ENCODE results near the gene SH3PXD2B.
"Not testable (repeated sequence)": the region's sequence is repeated elsewhere in the genome, so short reads cannot be mapped to it uniquely, and the experiment has no call there.

SH3PXD2B gene

DNA sequence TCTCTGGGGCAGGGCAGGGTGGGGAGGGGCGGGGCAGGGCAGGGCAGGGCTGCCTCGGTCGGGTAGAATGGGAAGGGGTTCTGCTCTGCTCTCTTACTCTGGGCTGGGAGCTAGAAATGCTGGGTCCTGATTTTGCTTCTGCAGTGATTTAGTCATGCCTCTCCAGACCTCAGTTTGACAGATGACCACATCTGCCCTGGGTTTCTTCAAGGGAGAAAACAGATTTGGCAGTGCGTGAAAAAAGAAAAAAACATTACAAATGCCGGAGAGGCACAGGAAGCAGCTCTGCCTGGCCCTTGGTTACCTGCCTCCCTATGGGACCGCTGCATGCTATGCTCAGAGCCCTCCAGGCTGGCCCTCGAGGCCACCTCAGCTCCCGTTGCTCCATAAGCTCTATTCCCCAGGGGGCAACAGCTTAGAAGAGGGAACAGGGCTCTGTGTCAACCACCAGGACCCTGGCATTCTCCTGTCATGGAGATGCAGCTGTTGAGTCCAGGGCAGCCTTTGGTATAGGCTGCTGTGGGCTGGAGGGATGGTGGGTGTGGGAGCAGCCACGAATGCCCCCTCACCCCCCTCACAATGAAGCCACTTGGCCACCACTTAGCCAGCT, 117.5 kb downstream of the SH3PXD2B start:
- no peak for DNase-seq (ENCODE audit: low read depth in 3 of 3)

DNA sequence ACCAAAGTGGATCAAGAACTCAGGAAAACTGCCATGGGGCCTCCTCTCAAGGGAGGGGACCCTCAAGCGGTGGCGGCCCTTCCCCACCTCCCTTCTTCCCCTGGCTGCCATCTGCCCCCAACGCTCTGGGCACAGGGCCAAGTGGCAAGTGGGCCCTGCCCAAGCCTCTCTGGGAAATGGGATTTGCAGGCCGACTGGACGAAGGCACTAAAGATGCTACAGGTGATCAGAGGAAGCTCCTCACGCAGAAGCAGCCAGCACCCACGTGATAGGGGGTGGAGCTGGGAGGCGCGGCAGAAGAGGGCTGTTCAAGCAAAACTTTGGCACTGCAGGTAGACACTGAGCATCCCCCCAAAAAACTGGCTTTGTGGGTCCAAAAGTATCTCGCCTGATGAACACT, 118.1 kb downstream of the SH3PXD2B start:
- no peak for DNase-seq (ENCODE audit: low read depth in 3 of 3)

DNA sequence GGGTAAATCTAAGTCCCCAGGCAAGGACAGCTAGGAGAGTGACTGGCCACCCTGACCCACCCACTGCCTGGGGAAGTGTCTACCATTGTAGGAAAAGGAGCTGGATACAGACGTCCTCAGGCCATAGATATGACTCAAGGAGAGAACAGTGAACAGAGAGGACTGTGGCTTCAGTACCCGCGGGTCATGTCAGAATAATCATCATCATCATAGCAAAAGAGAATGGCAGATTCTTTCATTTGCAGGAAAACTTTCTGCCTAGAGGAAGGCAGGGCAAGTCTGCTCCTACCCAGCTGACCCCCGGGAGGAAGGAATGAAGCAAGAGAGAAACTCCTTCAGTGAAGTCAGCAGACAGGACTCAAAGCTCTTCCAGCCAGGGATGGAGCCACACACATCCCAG, 118.6 kb downstream of the SH3PXD2B start:
- no peak for DNase-seq (ENCODE audit: low read depth in 3 of 3)

DNA sequence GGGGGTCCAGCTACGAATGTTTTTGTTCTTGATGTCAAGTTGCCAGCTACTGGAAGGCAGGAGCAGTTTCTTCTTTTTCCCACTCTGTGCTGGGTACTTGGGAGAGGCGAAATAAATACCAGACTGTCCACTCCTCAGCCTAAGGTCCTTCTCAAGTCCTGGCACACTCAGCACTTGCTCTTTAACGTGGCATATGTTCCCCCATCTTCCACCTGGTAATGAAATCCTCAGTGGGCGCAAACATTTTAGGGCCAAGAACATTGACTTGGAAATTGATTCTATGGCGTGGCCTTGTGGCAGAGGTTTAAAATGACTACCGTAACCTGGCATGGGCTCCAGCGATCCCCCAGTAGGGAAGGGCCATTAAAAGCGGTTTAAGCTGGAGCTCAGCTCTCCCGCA, 119.7 kb downstream of the SH3PXD2B start:
- no peak for DNase-seq (ENCODE audit: low read depth in 3 of 3)

DNA sequence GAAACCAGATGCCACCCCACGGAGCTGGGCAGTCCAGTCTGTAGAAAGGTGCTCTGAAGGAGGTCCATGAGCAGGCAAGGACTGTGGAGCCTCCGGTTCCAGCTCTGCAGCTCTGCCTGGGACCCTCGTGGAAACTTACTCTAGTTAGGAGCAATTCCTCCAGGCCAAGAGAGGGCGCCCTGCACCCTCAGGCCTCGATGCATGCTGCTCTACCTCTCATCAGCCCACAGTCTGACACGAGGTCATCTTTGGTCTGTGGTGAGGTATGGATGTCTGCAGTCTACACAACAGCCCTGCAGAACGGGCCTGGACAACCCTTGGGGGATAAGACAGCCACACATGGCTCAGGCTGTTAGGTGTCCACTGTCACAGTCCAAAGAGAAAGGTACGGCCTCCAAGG, 120.1 kb downstream of the SH3PXD2B start:
- no peak for DNase-seq (ENCODE audit: low read depth in 3 of 3)

DNA sequence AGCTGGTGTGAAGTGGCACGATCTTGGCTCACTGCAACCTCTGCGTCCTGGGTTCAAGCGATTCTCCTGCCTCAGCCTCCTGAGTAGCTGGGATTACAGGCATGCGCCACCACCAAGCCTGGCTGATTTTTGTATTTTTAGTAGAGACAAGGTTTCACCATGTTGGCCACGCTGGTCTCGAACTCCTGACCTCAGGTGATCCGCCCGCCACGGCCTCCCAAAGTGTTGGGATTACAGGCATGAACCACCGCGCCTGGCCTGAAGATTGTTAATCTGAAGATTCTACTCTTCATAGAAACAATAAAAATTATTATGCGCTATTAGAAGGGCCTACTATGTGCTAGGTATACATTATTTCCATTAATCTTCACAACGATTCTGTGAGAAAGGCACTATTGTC, 127.4 kb downstream of the SH3PXD2B start:
- DNase-seq (ENCODE audit: low read depth in 3 of 3): not testable (repeated sequence)

DNA sequence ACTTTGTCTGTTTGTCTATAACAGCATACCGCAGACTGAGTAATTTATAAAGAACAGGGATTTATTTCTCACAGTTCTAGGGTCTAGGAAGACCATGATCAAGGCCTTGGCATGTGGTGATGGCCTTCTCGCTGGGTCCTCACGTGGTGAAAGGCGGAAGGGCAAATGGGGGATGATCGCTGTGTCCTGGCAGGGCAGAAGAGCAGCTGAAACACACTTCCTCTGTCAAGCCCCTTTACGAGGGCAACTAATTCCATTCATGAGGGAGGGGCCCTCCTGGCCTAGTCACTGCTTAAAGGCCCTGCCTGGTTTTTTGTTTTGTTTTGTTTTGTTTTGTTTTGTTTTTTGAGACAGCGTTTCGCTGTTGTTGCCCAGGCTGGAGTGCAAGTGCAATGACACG, 128.9 kb downstream of the SH3PXD2B start:
- no peak for DNase-seq (ENCODE audit: low read depth in 3 of 3)

DNA sequence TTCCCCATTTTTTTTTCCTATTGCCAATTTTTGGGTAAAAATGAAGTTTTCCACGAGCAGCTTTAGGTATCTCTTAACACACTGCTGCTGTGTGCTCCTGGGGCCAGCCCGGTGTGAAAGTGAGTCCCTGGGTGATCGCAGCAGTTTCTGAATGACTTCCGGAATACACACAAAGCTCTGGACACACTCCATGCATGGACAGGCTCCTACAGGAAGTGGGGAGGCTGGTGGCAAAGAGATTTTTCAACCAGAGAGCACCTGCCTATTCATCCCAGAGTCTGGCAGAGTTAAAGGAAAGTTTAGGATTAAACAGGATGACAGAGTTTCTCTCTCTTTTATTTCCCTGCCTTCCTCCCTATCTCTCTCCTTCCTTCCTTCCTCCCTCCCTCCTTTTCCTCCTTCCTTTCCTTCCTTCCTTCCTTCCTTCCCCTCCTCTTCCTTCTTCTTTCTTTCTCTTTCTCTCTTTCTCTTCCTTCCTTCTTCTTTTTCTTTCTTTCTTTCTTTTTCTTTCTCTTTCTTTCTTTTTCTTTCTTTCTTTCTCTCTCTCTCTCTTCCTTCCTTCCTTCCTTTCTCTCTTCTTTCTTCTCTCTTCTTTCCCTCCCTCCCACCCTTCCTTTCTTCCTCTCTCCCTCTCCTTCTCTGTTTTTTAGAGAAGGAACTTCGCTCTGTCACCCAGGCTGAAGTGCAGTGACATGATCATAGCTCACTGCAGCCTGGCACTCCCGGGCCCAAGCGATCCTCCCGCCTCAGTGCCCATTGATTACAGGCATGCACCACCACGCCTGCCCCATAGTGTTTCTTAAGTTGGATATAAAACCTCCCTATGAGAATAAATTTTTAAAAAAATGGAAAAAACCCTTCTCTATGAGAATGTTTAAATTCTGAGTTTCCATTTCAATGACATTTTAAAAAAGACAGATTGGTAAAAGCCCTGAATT, 132.0 kb downstream of the SH3PXD2B start:
- no peak for DNase-seq (ENCODE audit: low read depth in 3 of 3)

DNA sequence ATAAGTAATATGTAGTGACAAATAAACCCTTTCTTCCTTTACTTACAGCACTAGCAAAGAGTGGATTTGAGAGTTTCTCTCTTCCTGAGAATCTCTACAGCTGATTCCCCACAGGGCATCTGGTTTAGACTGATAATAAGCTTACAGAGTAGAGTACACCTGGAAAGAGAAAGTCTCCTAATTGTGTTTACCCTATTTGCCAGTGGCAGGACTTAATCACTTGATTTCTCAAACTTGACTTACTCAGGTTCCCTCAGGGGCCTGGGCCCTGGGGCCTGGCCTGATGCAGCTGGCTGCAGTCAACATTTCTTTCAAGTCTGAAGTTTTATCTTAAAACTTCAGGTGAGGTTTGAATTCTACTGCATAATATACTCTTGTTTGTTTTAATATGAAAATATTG, 132.7 kb downstream of the SH3PXD2B start:
- no peak for DNase-seq (ENCODE audit: low read depth in 3 of 3)

DNA sequence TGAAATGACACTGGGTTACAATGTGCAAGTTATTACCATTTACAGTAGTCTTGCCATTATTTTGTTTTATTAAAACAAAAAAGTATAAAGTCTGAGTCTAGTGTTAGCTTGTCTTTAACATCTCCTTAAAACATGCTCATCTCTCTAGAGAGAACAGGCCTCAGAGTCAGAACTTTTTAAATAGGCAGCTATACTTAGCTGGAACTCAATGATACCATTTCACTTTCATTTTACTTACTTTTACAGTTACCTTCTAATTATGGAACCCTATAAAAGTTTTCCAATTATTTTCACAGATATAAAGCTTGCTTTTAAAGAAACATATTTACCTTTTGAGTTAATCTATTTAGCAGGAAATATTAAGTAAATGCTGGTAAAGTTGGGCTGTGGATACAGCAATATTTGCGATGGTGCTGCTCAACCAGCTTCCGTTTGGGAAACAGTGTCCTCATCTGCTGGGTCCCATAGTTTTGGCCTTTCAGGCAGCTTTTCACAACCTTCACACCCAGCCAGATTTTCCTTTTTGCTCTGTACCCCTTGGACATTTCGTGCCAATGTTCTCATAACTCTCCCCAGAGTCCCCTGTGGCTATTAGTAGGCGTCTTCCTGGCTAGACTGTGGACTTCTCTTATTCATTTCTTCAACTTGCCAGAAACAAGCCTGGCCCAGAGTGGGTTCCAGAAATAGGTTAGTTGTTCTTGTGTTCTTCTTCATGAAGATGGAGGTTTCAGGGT, 134.4 kb downstream of the SH3PXD2B start:
- no peak for DNase-seq (ENCODE audit: low read depth in 3 of 3)

DNA sequence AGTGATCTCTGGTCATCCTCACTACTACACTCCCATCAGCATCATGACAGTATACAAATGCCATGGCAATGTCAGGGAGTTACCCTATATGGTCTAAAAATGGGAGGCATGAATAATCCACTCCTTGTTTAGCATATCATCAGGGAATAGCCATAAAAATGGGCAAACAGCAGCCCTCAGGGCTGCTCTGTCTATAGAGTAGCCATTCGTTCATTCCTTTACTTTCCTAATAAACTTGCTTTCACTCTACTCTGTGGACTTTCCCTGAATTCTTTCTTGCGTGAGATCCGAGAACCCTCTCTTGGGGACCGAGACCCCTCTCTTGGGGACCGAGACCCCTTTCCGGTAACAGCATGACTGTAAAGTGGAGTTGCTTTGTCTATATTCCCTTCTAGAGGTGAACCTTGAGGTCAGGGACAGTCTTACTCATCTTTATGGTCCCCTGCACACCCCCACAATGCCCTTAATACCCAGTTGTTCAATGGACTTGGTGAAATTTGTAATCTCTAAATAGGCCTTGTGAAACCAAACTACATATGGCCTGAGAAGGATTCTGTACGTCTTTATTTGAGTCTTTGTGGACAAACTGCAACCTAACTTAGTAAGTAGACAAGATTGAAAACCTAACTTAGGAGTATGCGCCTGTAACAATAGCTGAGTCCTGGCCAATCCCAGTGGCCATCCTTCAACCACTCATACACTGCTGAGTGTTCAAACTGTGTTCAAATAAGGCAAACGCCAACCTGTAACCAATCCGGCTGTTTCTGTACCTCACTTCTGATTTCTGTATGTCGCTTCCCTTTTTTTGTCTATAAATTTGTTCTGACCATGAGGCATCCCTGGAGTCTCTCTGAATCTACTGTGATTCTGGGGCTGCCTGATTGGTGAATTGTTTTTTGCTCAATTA, 138.5 kb downstream of the SH3PXD2B start:
- DNase-seq (ENCODE audit: low read depth in 3 of 3): no peak

DNA sequence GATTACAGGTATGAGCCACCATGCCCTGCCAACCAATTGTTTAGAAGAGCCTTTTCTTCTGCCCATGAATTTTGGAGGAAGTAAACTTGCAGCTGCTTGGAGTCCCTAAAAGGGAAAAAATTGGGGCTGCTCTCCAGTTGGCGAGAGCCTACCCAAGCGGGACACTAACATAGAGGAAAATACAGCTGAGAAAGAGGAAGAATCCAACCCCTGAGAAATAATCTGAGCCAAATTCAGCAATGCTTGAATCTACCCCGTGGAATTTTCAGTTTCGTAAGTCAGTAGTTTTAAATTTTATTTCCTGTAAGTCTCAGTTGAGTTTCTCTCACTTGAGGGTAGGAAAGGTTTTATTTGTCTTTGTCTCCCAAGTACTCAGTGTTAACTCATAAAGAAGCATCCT, 140.4 kb downstream of the SH3PXD2B start:
- no peak for DNase-seq (ENCODE audit: low read depth in 3 of 3)

DNA sequence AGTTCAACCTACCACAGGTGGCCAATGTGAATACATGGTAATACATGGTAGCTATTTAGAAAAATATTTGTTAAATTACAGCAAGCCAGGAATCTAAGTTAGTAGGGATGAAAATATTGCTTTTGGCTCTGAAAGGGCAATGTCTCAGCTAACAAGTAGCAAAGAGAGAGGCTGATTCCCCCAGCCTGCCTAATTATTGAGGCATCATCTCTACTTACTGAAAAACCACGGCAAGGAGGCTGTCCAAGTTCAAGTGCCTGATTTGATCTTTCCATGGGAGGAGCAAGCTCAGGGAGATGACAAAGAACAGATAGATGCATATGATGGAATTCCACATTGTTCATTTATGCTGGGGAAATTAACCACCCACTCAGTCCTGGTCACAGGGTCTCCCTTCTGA, 142.0 kb downstream of the SH3PXD2B start:
- DNase-seq (ENCODE audit: low read depth in 3 of 3): no peak

DNA sequence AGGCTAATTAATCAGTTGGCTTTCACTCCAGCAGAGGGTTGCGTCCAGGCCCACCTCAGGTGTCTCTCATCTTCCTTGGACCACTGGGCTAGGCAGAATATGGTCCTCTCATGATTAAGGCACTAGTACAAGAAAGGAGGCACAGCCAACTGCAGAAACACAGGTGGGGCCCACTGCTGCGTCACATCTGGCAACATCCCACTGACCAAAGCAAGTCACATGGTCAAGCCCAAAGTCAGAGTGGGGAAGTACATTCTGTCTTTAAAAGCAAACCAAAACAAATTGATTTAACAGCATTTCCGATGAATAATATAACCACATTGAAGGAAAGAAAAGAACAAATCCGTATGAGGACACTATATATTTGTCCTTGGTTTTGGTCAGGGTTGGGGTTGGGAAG, 142.7 kb downstream of the SH3PXD2B start:
- no peak for DNase-seq (ENCODE audit: low read depth in 3 of 3)

DNA sequence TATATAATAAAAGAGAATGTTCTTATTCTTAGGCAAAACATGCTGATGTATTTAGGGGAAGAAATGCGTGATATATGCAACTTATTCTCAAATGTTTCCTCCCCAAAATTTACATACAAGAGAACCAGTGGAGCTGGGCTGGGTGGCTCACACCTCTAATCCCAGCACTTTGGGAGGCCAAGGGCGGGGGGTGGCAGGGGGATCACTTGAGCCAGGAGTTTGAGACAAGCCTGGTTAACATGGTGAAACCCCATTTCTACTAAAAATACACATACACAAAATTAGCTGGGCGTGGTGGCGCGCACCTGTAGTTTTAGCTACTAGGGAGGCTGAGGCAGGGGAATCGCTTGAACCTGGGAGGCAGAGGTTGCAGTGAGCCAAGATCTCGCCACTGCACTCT, 143.3 kb downstream of the SH3PXD2B start:
- no peak for DNase-seq (ENCODE audit: low read depth in 3 of 3)

DNA sequence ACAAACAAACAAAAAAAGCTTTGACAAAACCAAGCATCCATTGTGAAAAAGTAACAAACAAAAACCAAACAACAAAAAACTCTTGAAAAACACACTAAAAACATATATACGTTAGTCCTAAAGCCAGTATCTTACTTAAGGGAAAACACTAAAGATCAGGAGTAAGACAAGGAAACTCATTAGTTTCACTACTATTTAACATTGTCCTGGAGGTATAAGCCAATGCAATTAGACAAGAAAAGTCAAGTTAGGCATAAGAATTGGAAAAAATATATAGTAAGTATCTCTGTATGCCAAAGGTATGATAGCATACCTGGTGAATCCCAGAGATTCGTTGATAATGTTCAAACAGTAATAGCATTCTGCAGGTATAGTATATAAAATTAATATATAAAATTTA, 148.9 kb downstream of the SH3PXD2B start:
- DNase-seq (ENCODE audit: low read depth in 3 of 3): no peak

DNA sequence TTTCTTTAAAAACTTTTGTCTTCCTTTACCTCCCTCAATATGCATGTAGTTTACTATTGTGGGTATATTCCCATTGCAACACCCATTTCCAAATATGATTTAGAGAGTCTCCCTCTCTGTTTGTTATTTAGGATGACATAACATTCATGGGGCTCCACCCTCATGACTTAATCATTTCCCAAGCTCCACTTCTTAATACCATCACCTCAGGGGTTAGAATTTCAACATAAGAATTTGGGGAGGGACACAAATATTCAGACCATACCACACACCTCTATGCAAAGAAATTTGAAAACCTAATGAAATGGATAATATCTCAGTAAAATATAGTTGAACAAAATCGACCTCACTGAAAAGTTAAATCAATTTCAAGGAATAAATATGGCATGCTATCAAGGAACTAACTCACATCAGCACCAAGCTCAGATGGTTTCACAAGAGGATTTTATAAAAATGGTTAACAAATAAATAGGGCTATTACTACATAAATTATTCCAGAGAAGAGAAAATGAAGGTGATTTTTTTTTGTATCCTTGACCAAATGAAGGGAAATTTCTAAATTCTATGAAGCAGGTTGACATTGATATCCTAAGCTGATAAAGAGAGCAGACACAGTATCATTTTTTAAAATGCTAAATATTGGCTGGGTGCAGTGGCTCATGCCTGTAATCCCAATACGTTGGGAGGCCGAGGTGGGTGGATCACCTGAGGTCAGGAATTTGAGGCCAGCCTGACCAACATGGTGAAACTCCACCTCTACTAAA, 150.6 kb downstream of the SH3PXD2B start:
- no peak for DNase-seq (ENCODE audit: low read depth in 3 of 3)

DNA sequence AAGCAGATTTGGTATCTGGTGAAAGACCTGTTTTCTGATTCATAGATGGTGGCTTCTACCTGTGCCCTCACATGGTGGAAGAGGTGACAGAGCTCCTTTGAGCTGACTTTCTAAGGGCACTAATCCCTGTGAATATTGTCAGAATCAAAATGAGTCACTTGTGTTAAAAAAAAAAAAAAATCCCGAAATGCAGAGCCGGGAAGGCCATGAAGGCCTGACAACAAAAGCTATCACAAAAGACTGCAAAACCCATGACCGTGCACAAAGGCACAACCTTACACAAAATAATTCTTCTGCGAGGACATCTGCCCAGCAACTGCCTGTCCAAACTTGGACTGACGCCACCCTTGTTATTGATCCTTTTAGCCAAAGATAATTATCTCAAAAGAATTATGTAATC, 151.2 kb downstream of the SH3PXD2B start:
- no peak for DNase-seq (ENCODE audit: low read depth in 3 of 3)

DNA sequence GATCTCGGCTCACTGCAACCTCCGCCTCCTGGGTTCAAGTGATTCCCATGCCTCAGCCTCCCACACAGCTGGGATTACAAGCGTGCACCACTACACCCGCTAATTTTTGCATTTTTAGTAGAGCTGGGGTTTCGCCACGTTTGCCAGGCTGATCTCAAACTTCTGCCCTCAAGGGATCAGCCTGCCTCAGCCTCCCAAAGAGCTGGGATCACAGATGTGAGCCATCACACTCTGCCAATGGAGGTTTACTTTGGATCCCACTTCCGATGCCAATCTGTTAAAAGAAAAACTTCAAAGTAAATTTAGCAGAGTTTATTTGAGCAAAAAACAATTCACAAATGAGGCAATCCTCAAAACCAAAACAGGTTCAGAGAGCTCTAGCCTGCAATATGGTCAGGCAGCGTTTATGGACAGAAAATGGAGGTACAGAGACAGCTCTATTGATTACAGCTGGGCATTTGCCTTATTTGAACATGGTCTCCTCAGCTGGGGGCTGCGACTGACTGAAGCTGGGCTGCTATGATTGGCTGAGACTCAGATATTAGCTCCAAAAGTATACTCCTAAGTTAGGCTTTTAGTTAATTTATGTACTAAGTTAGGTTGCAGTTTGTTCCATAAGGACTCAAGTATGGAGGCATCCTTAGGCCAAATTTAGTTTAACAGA, 152.1 kb downstream of the SH3PXD2B start:
- no peak for DNase-seq (ENCODE audit: low read depth in 3 of 3)

DNA sequence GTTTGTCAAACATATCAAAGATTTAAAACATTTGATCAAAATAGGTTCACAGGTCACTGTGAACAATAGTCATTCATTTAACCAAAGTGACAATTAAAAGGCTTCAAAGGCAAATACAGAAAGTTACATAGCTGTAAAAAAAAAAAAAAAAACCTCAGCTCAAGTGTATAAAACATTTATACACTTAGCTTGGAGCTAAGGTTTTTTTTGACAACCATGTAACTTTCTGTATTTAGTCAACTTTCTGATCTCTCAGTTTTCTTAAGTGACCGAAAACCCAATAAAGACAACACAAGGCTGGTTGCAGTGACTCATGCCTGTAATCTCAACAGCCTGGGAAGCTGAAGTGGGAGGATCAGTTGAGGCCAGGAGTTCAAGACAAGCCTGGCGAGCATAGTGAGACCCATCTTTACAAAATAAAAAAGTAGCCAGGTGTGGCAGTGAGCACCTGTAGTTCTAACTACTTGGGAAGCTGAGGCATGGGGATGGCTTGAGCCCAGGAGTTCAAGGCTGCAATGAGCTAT, 154.3 kb downstream of the SH3PXD2B start:
- DNase-seq (ENCODE audit: low read depth in 3 of 3): no peak

Data from stimulated activated CD4-positive, alpha-beta T cell treated with anti-CD3 and anti-CD28 coated beads, TNF-alpha, amount 100 ng/mL, for 24 hours (primary cell).